Lung (tissue), 12 donors: ENCODE results near the gene MCTP2. TPM values are rescaled to one million over a fixed set of nuclear protein-coding genes. Genes with fewer than 3 reads are reported as not detected.

Experiments used
- ATAC-seq: fragments of 200-7000 bp; cut with Tn5 transposase; one replicate; pipeline ENCODE4 v1.9.1; 2020; ENCODE audit warnings: moderate number of reproducible peaks; ENCODE audit not compliant: insufficient read depth, low FRiP score
- DNase-seq, 3 donors: peaks; one replicate each; pipeline ENCODE4 v3.0.0-alpha.2; 2013 to 2017
- H3K27ac ChIP-seq, 2 donors: one replicate each; pipeline ENCODE4 v1.5.1; 2013; ENCODE audit warnings: mild to moderate bottlenecking in 2 of 2, moderate library complexity in 2 of 2, control low read depth in 1 of 2, inconsistent platforms in 1 of 2, low read depth in 1 of 2, low read length in 1 of 2
- H3K27me3 ChIP-seq, 3 donors: one replicate each; pipeline ENCODE4 v1.5.1; 2013; ENCODE audit warnings: low read length in 2 of 3; ENCODE audit not compliant: control insufficient read depth in 3 of 3, insufficient read depth in 3 of 3
- H3K36me3 ChIP-seq, 4 donors: one replicate each; pipeline ENCODE4 v1.5.1; 2013; ENCODE audit warnings: low read length in 4 of 4, mild to moderate bottlenecking in 1 of 4, moderate library complexity in 1 of 4; ENCODE audit not compliant: control insufficient read depth in 4 of 4, insufficient read depth in 4 of 4
- H3K4me1 ChIP-seq, 5 donors: one replicate each; pipeline ENCODE4 v1.5.1; 2013; ENCODE audit warnings: low read length in 5 of 5, mild to moderate bottlenecking in 2 of 5, moderate library complexity in 1 of 5; ENCODE audit not compliant: control insufficient read depth in 5 of 5, insufficient read depth in 5 of 5
- H3K4me3 ChIP-seq: one replicate; pipeline ENCODE4 v1.5.1; 2013; ENCODE audit warnings: mild to moderate bottlenecking, control low read depth, moderate library complexity
- H3K9ac ChIP-seq, 2 donors: one replicate each; pipeline ENCODE4 v1.5.1; 2013; ENCODE audit warnings: low read length in 2 of 2, control low read depth in 1 of 2; ENCODE audit not compliant: insufficient read depth in 1 of 2
- H3K9me3 ChIP-seq, 4 donors: one replicate each; pipeline ENCODE4 v1.5.1; 2013; ENCODE audit warnings: low read length in 3 of 4, mild to moderate bottlenecking in 1 of 4, moderate library complexity in 1 of 4; ENCODE audit not compliant: control insufficient read depth in 4 of 4, insufficient read depth in 3 of 4
- CTCF ChIP-seq: IDR thresholded peaks from 2 replicates; pipeline ENCODE4 v1.5.1; 2012; ENCODE audit warnings: mild to moderate bottlenecking; ENCODE audit errors: control extremely low read depth, extremely low read depth
- WGBS, 2 donors: extraction: QIAGEN DNeasy Blood & Tissue Kit; methylation state at CpG; one replicate each; pipeline ENCODE4 v1.1.7; 2013; 5-methylcytosine and 5-hydroxymethylcytosine counted together
- polyA plus RNA-seq, 2 donors: library from polyadenylated mRNA; stranded (reverse); fragments of 200-250 nt; gene quantifications; one replicate each; pipeline ENCODE4 v1.2.1, GENCODE V29; 2013
- total RNA-seq, 2 donors: library from RNA; depleted of rRNA in 1 of 2; stranded (reverse); fragments of >200 nt in 1 of 2; gene quantifications; one replicate each; pipeline ENCODE4 v1.2.1, GENCODE V29; 2014 to 2021
- donor health status: control.
- donor health status: control.
- donor health status: Bipolar disorder and iron deficiency.
- donor health status: healthy.
- donor health status: DM: yes; HTN: yes; CAD: no.

The MCTP2 gene
- total and polyA plus RNA-seq, 4 donors, result 3.5 to 92.5 (median 30.2) TPM

DNA sequence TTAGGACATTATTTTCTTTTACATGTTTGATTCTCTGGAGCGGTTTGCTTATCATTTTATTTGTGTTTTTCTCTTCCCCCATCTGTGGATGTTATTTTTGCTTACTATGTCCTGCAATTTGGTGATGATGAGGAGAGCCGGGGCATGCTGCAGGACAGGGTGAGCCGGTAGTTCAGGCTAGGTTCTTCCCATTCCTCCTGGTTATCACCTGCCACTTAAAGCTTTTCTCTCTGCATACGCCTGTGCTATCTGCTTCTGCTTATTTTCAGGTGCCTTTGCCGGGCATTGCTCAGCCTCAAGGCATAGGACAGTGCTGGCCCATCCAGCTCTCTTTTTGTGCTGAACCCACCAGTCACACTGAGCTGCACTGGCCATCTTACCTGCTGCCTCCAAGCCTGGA, 85.8 kb downstream of the MCTP2 start:
- Histone ChIP-seq H3K4me3 (no peak overlapping the region), H3K36me3 (peaks cover 0 to 3% (median 0%) of the 10 kb centered on the region in 4 donors), H3K4me1 (no peaks in the 10 kb centered on the region), H3K27ac (no peak overlapping the region), H3K9ac (no peak overlapping the region), H3K27me3 (no peaks in the 10 kb centered on the region), H3K9me3 (peaks cover 0 to 2% (median 0%) of the 10 kb centered on the region in 4 donors)
- TF ChIP-seq CTCF, result no peak
- no peak for DNase-seq
- WGBS, 2 donors, result 86 to 95% methylated on average over 5 of the region's 5 CpGs
- ATAC-seq, result no peak

- Histone ChIP-seq H3K9me3 (peaks cover 0 to 2% (median 0%) of the 10 kb centered on the region in 4 donors), H3K36me3 (peaks cover 0 to 3% (median 0%) of the 10 kb centered on the region in 4 donors), H3K4me3 (no peak overlapping the region), H3K4me1 (peaks cover 0 to 8% (median 0%) of the 10 kb centered on the region in 5 donors), H3K9ac (no peak overlapping the region), H3K27me3 (no peaks in the 10 kb centered on the region), H3K27ac (no peak overlapping the region)
- no peak for ATAC-seq
- no peak for DNase-seq
- TF ChIP-seq CTCF, result no peak
- 51 to 66% methylated on average over 2 of the region's 2 CpGs for WGBS, 2 donors
Observed at GRCh38 chr15:94322141-94322540, 90.8 kb downstream of the MCTP2 start.

DNA sequence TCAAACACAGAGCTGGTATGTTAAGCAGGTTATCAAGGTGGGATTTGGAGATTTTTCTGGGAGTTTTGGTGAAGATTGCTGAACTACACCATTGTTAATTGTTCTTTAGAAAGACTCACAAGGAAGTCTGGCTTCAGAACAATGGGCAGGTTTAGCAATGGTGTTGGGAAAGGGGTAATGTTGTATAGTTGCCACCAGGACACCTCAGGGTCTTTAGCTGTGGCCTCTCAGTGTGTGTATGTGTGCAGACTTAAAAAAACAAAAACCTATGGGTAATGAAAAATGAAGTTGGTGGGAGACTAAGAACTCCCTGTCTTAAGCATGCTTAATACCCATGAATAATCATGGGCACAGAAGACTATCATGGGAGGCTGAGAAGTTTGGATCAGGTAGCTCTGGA, 91.7 kb downstream of the MCTP2 start:
- ATAC-seq, result no peak
- Histone ChIP-seq H3K27ac (no peak overlapping the region), H3K36me3 (peaks cover 0 to 1% (median 0%) of the 10 kb centered on the region in 4 donors), H3K4me3 (no peak overlapping the region), H3K9me3 (no peaks in the 10 kb centered on the region), H3K27me3 (no peaks in the 10 kb centered on the region), H3K4me1 (peaks cover 0 to 9% (median 0%) of the 10 kb centered on the region in 5 donors), H3K9ac (no peak overlapping the region)
- DNase-seq, result no peak
- TF ChIP-seq CTCF, result no peak
